T-helper 22 cell (primary cell): Measurements from ENCODE around the gene NUP214.
"Not testable (repeated sequence)": the region's sequence is repeated elsewhere in the genome, so short reads cannot be mapped to it uniquely, and the experiment has no call there.

Experiments
- DNase-seq: peaks from one replicate; pipeline ENCODE4 v3.0.0-alpha.2; 2020; ENCODE audit warnings: low read depth

The NUP214 gene

DNA sequence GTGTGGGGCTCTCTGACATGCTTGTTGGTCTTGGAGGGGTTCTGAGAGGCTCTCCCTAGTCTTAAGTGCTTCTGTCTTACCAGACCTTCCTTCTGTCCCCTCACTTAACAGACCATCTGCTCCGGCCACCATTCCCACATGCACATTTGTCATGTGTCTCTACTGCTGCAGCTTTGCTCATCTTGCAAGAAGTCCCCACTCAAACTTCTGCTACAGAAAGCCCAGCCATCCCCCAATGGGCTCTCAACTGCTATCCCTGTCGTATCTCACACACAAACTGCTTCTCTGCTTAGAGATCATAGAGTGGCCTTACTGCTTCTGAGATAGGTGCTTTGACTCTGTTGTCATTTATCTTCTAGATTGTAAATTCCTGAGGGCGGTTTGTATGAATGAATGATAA lies 69.4 kb downstream of the NUP214 start:
- DNase-seq = no peak

DNA sequence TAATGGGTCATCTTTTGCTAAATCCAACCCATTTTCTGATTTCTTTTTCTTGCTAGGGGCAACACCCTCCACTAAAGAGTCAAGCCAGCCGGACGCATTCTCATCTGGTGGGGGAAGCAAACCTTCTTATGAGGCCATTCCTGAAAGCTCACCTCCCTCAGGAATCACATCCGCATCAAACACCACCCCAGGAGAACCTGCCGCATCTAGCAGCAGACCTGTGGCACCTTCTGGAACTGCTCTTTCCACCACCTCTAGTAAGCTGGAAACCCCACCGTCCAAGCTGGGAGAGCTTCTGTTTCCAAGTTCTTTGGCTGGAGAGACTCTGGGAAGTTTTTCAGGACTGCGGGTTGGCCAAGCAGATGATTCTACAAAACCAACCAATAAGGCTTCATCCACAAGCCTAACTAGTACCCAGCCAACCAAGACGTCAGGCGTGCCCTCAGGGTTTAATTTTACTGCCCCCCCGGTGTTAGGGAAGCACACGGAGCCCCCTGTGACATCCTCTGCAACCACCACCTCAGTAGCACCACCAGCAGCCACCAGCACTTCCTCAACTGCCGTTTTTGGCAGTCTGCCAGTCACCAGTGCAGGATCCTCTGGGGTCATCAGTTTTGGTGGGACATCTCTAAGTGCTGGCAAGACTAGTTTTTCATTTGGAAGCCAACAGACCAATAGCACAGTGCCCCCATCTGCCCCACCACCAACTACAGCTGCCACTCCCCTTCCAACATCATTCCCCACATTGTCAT lies 72.0 kb downstream of the NUP214 start:
- DNase-seq = no peak

DNA sequence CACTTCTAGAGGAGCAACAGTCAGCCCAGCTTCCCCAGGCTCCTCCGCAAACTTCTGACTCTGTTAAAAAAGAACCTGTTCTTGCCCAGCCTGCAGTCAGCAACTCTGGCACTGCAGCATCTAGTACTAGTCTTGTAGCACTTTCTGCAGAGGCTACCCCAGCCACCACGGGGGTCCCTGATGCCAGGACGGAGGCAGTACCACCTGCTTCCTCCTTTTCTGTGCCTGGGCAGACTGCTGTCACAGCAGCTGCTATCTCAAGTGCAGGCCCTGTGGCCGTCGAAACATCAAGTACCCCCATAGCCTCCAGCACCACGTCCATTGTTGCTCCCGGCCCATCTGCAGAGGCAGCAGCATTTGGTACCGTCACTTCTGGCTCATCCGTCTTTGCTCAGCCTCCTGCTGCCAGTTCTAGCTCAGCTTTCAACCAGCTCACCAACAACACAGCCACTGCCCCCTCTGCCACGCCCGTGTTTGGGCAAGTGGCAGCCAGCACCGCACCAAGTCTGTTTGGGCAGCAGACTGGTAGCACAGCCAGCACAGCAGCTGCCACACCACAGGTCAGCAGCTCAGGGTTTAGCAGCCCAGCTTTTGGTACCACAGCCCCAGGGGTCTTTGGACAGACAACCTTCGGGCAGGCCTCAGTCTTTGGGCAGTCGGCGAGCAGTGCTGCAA lies 72.8 kb downstream of the NUP214 start:
- no peak for DNase-seq

DNA sequence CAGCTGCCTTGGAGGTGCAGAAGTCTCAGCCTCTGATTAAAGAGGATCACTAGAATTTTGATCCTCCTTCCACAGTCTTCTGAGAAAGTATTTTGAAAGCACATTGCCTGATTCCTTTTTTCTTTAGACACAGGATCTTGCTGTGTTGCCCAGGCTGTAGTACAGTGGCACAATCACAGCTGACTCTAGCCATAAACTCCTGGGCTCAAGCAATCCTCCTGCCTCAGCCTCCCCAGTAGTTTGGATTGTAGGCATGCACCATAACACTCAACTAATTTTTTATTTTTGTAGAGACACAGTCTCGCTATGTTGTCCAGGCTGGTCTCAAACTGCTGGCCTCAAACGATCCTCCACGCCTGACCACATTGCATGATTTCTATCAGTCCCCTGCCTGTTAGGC lies 76.5 kb downstream of the NUP214 start:
- no peak for DNase-seq

DNA sequence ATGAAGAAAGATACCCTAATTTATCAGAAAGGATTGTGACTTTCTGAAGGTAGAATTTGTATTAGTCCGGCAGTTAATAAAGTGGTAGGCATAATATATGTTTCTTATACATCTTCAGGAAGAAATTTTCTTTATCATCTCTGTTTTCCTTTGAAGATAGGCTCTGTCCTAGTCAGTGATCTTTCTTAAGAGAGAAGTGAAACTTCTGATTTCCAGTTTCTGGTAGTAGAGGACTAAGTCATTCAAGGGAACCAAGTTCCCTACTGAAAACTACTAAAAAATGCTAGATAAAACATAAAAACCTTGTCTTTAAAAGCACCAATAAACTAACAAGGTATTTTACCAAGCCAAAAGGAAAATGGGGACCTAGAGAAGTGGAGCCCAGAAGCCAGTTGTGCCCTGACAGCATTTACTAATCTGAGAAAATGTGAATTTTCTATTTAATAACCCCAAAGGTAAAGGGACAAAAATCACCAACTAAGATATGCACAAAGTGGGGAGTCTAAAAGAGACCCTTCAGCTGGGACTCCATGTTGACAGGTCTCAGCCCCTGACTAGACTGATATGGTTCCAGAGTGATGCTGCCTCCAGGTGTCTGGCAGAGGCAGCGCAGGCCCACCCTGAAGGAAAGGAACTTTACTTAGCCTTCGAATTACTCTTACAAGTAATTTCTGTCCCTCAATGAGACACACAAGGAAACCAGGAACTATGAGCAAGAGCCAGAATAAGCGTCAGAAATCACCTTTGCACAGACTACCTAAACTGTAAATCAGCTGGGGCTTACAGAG lies 78.2 kb downstream of the NUP214 start:
- no peak for DNase-seq

DNA sequence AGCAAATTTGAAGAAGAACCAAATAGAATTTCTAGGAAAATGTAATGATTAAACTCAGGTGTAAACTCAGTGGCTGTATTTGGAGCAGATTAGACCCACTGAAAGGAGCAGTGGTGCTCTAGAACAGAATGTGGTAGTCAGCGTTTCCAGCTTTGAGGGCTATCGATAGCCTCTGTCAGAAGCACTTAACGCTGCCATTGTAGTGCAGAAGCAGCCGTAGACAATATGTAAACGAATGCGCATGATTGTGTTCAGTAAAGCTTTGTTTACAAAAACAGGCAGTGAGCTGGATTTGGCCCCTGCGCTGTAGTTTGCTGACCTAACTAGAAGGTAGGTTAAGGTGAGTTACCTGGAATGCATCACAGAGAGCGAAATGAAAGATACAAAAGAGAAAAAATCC lies 78.9 kb downstream of the NUP214 start:
- no peak for DNase-seq

DNA sequence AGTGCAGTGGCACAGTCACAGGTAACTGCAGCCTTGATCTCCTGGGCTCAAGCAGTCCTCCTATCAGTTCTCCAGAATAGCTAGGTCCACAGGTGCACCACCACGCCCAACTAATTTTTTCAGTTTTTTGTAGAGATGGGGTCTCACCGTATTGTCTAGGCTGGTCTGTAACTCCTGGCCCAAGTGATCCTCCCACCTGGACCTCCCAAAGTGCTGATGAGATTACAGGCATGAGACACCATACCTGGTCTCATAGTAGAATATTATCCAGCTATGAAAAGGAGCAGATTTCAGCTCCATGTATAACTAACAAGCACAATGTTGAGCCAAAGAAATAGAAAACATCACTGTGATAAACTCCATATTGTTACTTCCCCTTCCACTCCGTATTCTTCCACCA lies 81.1 kb downstream of the NUP214 start:
- no peak for DNase-seq

DNA sequence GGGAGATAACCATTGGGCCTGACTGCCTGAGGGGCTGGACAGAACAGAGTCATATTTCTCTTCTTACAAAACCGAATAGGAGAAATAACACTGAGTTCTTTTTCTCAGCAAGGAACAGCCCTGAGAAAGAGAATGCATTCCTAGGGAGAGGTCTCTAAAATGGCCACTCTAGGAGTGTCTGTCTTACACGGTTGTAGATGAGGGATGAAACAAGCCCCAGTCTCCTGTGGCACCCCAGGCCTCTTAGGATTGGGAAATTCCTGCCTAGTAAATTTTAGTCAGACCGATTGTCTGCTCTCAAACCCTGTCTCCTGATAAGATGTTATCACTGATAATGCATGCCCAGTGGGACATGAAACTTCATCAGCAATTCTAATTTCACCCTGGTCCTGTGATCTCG lies 86.5 kb downstream of the NUP214 start:
- not testable (repeated sequence) for DNase-seq

DNA sequence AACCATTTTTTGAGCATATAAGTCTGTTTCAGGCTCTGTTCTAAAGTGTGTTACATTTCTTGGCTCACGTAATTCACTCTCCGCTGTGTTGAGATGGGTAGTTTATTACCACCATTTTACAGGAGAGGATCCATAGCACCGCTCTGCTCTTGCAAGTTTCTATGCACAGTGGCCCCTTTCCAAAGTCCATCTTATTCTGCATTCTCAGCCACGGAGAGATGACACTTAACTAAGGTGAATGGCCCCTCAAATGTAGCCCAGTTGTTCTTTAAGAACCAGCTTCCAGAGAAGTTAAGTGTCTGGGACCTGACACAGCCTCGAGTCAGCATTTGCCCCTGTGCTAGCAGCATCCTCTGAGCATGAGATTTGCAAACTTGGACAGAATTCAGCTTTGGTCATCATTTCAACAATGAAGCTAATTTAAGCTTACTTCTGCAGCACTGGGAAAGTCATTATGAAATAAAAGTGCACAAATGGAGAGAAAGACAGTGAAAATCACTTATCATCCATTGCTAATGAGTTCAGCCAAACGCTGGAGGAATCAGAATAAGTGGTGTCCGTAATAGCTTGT lies 89.0 kb downstream of the NUP214 start:
- DNase-seq = no peak

DNA sequence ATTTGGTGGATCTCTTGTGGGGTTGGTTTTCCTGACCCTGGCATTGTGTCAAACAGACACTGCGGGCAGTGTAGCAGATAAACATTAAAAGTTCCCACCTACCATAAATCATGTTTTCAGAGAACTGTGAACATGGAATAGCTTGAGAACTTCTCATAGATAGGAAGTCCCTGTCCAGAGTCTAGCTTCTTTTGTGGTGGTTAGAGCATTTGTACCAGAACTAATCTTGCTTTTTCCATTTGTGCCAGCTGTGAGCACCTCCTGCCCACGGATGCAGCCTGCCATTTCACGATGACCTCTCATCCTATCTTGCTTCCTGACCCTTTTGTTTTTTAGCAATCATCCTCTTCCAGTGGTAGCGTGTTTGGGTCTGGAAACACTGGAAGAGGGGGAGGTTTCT lies 89.5 kb downstream of the NUP214 start:
- no peak for DNase-seq

DNA sequence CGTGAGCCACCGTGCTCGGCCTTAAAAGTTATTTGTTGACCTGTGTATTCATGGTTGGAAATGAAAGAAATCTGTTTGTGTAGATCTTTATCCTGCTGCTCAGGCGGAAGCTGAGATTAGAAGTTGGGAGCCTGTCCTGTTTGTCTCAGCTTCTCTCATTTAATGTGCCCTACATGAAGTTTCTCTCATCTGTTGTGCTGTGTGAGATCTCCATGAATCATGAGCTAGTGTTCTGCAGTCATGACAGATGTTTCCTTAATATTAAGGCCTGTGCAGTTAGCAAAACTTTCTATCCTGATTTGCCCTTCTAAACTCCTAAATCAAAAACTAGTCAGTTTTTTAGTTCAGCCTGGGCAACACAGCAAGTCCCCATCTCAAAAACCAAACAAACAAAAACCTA lies 91.4 kb downstream of the NUP214 start:
- DNase-seq = no peak

DNA sequence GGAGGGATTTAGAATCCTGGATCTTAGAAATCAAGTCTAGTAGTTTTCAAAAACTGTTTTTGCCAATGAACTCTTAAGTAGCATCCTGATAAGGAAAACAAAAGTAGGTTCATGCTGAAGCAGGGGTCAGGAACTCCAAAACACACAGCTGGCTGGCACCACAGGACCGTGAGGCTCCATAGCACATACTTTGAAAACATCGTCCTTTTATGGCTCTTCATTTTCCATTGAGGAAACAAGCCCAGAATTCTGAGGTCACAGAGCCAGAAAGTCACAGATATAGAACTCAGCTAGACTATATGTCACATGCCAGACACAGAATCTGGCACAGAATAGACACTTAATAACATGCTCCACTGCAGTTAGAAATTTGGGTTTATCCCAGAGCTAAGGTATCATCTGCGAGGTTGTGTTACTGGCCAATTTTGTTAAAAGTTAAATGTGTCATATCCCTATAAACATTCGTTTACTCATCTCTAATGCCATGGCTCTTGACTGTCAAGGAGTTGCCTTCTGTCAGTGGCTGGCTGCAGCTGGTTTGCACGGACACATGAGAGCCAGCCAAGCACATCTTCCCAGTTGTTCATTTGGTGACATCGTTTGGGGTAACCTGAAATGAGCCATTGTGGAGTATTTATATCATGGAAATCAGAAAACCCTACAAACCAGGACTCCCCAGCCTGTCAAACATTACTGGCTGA lies 92.1 kb downstream of the NUP214 start:
- DNase-seq = no peak

DNA sequence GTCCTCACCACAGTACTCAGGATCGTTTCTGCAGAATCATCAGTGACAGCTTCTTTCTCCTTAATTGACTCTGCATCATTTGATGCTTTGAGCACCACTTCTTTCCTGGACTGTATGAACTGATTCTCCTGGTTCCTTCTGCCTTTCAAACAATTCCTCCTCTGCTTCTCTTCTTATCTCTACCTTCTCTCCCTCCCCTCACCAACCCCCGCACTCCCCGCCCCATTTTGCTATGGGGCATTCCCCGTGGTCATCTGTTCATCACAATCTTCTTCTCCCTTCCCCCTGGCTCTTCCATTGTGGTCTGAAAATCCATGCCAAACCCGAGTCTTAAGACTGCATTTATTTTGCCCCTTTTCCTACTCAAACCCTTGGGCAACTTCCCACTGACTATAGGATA lies 93.0 kb downstream of the NUP214 start:
- DNase-seq = no peak

DNA sequence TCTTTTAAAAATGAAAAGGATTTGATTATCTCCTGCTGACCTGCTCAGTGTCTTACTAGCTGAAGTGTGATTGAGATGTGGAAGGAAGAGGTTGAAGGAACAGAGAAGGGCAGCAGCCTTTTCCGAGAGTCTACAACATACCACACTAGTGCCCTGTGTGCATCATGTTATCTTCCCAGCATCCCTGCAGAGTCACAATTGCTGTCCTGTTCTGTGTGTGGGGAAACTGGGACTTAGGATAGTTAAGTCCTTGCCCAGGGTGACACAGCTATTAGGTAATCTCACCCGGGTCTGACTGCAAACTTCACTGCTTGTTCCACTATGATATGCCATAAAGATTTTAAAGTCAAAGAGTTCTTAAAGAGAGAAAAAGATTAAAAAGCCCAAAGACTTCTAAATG lies 95.1 kb downstream of the NUP214 start:
- no peak for DNase-seq

DNA sequence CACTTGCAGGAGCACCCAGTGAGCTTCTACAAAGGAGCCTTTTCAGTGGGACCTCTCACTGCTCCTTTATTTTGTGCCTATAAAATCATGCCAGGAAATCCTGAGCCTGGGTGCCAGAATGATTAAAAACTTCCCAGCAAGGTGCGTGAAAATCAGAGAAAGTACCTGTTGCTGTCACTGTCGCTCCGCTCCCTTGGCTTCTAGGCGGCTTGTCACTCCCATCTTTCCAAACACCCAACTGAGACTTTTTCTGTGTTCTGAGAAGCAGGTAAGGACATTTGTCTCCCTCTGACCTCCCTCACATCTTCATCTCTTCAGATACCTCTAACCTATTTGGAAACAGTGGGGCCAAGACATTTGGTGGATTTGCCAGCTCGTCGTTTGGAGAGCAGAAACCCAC lies 97.1 kb downstream of the NUP214 start:
- no peak for DNase-seq

DNA sequence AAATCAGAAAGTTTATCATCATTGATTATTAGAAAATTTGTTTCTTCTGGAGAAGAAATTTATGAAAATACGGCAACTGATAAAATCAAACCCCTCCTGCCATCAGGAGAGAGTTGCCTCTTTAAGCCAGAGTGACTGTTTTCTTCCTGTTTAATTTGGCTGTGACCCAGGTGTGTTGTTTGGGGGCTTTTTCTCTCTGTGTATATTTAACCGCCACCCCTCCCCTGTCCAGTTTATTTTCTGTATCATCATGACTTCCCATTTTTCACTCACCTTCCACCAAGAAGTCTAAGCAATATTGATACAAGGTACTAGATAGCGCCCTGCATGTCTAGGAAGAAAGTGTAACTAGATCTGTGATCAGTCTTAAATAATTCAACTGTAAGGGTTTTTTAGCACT lies 100.8 kb downstream of the NUP214 start:
- DNase-seq = no peak

DNA sequence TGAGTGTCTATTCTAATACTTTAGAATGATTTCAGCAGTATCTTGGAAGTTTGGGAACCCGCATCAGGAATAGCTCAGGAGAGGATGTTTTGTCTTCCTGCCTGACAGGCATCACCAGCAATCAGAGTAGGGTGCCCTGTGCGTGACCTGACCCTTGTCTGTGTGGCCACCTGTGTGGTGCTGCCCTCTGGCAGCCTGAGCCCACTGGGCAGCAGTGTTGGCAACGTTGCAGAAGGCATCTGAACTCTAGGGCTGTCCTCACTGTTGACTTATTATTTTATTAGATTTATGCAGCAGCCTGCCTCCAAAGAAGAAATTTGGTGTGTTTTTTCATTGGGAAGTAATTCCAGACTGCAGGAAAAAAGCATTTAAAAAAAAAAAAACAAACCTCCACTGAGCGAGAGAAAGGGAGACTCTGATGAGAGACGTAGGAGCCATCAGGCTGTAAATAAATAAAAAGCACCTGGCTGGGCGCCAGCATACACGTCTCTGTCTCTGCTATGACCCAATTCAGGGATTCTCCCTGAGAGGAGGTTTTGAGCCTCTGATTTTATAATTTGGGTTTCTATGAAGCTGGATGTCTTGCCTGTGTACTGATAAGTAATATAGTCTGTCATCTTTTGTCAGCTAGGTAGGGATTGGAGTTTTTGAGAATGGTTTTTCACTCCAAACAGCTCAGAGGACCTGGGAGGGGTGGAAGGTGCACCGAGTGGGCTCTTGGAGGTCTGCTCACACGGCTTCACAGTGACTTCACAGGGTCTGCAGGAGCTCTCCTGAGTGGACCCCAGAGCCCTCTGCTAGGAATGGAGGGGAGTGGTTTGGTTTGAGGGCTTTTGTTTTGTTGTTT lies 101.9 kb downstream of the NUP214 start:
- DNase-seq = no peak

DNA sequence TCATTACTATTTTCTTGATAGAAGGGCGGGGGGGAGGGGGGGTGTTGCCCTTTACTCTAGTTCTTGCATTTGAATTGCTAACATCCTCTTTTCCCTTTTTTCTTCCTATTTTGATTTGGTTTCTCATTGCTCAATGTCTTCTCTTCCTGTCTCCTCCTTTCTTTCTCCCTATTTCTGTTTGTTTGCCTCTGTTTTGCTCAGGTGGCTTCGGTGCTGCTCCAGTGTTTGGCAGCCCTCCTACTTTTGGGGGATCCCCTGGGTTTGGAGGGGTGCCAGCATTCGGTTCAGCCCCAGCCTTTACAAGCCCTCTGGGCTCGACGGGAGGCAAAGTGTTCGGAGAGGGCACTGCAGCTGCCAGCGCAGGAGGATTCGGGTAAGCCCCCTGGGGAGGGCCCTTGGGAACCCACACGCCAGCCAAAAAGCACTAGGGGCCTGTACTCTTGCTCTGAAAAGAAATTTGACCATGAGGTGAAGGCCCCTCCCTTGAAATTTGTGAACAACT lies 102.6 kb downstream of the NUP214 start:
- DNase-seq = no peak

DNA sequence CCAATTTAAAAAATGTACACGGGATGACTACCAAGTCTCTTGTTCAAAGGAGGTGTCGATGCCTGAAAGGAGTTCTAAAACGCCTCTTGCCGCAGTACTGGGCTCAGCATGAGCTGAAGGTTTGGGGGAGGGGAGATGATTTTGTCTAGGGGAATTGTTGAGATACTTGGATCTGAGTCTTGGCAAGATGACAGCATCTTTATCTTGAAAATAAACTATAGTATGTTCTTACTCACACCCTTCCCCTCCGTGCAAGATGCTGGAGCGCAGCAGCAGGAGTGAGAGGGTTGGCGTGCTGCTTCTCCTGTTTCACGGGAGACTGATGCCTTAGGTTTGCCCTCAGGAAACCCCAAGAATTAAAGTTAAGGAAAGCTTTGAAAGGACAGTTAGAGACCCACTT lies 103.6 kb downstream of the NUP214 start:
- DNase-seq = no peak

DNA sequence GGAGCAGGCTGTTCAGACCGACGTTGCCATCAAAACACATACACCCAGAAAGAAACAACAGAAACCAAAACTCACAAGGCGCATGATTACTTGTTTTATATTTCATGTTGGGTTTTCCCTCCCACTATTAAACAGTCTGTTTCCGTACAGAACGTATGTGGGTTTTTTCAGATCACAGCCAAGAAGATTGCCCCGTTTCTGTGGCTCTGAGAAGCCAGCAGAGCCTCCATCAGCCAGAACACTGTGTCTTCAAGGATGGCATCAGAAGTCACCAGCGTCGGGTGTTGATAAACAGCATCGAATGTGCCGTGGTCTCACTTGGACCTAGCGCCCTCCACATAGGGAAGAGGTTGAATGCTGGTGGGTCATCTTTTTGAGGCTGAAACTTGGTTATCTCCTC lies 108.2 kb downstream of the NUP214 start:
- DNase-seq = no peak

DNA sequence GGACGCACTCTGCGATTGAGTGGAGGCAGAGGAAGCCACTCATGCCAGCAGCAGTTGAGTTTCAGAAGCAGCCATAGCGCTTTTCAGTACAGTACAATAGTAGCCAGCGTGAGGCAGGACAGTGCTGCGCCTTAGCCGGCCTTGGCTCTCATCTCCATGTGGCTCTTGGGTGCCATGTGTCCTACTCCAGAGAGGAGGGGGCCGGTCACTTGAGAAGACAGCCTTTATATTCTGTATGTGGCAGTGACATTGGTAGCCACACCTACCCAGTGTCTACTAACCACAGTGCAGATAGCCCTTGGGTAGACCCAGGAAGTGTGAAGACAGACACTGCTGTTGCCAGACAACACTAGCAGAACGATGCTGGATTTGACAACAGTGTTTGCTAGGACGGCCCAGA lies 108.6 kb downstream of the NUP214 start:
- DNase-seq = no peak
